Mesodermal cell (in vitro differentiated cells): ENCODE results near the gene ACD.

ENCODE experiments used
- H3K27ac ChIP-seq: 2 replicates; pipeline ENCODE4 v1.7.0; 2013; ENCODE audit warnings: mild to moderate bottlenecking, low read depth, low read length, moderate library complexity; ENCODE audit not compliant: severe bottlenecking
- H3K36me3 ChIP-seq: 2 replicates; pipeline ENCODE4 v1.7.1; 2013; ENCODE audit warnings: mild to moderate bottlenecking, low read length, moderate library complexity; ENCODE audit not compliant: control insufficient read depth, insufficient read depth
- H3K4me1 ChIP-seq: one replicate; pipeline ENCODE4 v1.7.1; 2013; ENCODE audit warnings: mild to moderate bottlenecking, low read length; ENCODE audit not compliant: insufficient read depth, control insufficient read depth, poor library complexity, severe bottlenecking
- H3K4me3 ChIP-seq: 2 replicates; pipeline ENCODE4 v1.7.0; 2013; ENCODE audit warnings: low read length, control low read depth, mild to moderate bottlenecking; ENCODE audit not compliant: insufficient read depth, poor library complexity, severe bottlenecking; ENCODE audit errors: extremely low read depth
- H3K9me3 ChIP-seq: 2 replicates; pipeline ENCODE4 v1.7.1; 2013; ENCODE audit warnings: mild to moderate bottlenecking, low read length, moderate library complexity; ENCODE audit not compliant: control insufficient read depth
- WGBS, 2 experiments: methylation state at CpG; one replicate each; pipeline ENCODE4 v1.1.5; 2013; ENCODE audit warnings: missing lambda C conversion rate in 2 of 2; ENCODE audit not compliant: insufficient coverage in 2 of 2; 5-methylcytosine and 5-hydroxymethylcytosine counted together

Gene ACD

GRCh38 chr16:67647111-67647651 lies 12.9 kb downstream of the ACD start:
- Histone ChIP-seq H3K4me3 (no peak overlapping the region), H3K9me3 (no peaks in the 10 kb centered on the region), H3K4me1 (no peaks in the 10 kb centered on the region), H3K27ac (no peak overlapping the region), H3K36me3 (no peaks in the 10 kb centered on the region)
- 82 to 87% methylated on average over 11 to 14 of the region's 15 CpGs for WGBS, 2 experiments

GRCh38 chr16:67645397-67646121 lies 14.5 kb downstream of the ACD start:
- Histone ChIP-seq H3K36me3 (no peaks in the 10 kb centered on the region), H3K4me3 (peak overlapping the region; percentile 27), H3K9me3 (no peaks in the 10 kb centered on the region), H3K4me1 (no peaks in the 10 kb centered on the region), H3K27ac (no peak overlapping the region)
- 88 to 91% methylated on average over 13 to 14 of the region's 15 CpGs for WGBS, 2 experiments

- Histone ChIP-seq H3K27ac (no peak overlapping the region), H3K4me1 (no peaks in the 10 kb centered on the region)
- WGBS, 2 experiments: 87 to 90% methylated on average over 5 to 7 of the region's 9 CpGs
These were observed 16.0 kb downstream of the ACD start for GRCh38 chr16:67644038-67644437.

GRCh38 chr16:67641779-67642708 lies 18.0 kb downstream of the ACD start:
- H3K4me3 ChIP-seq: no peak overlapping the region
- WGBS, 2 experiments: 81 to 88% methylated on average over 10 of the region's 10 CpGs
- no peak overlapping the region for H3K27ac ChIP-seq
- H3K9me3 ChIP-seq: no peaks in the 10 kb centered on the region
- no peaks in the 10 kb centered on the region for H3K4me1 ChIP-seq
- H3K36me3 ChIP-seq: peaks cover 29% of the 10 kb centered on the region

More at GRCh38 chr16:67644038-67644437, 16.0 kb downstream of the ACD start:
- no peak overlapping the region for H3K4me3 ChIP-seq
- peaks cover 11% of the 10 kb centered on the region for H3K36me3 ChIP-seq
- no peaks in the 10 kb centered on the region for H3K9me3 ChIP-seq

- WGBS, 2 experiments: 93 to 97% methylated on average over 6 to 8 of the region's 12 CpGs
- Histone ChIP-seq H3K9me3 (no peaks in the 10 kb centered on the region), H3K36me3 (peaks cover 69% of the 10 kb centered on the region), H3K4me3 (no peak overlapping the region), H3K4me1 (no peaks in the 10 kb centered on the region), H3K27ac (no peak overlapping the region)
These were observed 22.4 kb downstream of the ACD start for GRCh38 chr16:67637625-67638024.

- peaks cover 78% of the 10 kb centered on the region for H3K36me3 ChIP-seq
- WGBS, 2 experiments: 97 to 100% methylated on average over 6 of the region's 8 CpGs
- no peaks in the 10 kb centered on the region for H3K4me1 ChIP-seq
- no peak overlapping the region for H3K4me3 ChIP-seq
- no peak overlapping the region for H3K27ac ChIP-seq
- H3K9me3 ChIP-seq: no peaks in the 10 kb centered on the region
These were observed 23.3 kb downstream of the ACD start for GRCh38 chr16:67636713-67637112.

- H3K4me3 ChIP-seq: no peak overlapping the region
- H3K27ac ChIP-seq: no peak overlapping the region
- H3K9me3 ChIP-seq: no peaks in the 10 kb centered on the region
- H3K36me3 ChIP-seq: peaks cover 85% of the 10 kb centered on the region
- 93 to 96% methylated on average over 5 to 6 of the region's 7 CpGs for WGBS, 2 experiments
- no peaks in the 10 kb centered on the region for H3K4me1 ChIP-seq
These were observed 27.5 kb downstream of the ACD start for GRCh38 chr16:67632415-67633172.

GRCh38 chr16:67628216-67628615 lies 31.8 kb downstream of the ACD start:
- Histone ChIP-seq H3K4me1 (no peaks in the 10 kb centered on the region), H3K9me3 (no peaks in the 10 kb centered on the region), H3K27ac (no peak overlapping the region), H3K36me3 (peaks cover 86% of the 10 kb centered on the region), H3K4me3 (no peak overlapping the region)
- 98 to 99% methylated on average over 13 to 14 of the region's 14 CpGs for WGBS, 2 experiments

- Histone ChIP-seq H3K9me3 (no peaks in the 10 kb centered on the region), H3K27ac (no peak overlapping the region), H3K4me1 (no peaks in the 10 kb centered on the region), H3K4me3 (no peak overlapping the region), H3K36me3 (peaks cover 75% of the 10 kb centered on the region)
- WGBS, 2 experiments: 88 to 94% methylated on average over 9 to 10 of the region's 10 CpGs
These were observed 46.3 kb downstream of the ACD start for GRCh38 chr16:67613808-67614207.

- Histone ChIP-seq H3K4me1 (no peaks in the 10 kb centered on the region), H3K36me3 (peaks cover 42% of the 10 kb centered on the region), H3K4me3 (no peak overlapping the region), H3K27ac (no peak overlapping the region), H3K9me3 (no peaks in the 10 kb centered on the region)
- 88 to 100% methylated on average over 1 of the region's 3 CpGs for WGBS, 2 experiments
These were observed 51.7 kb downstream of the ACD start for GRCh38 chr16:67608364-67608763.
